RPMI8226 (cell line): ENCODE measurements around the gene CEP63.
"Not testable (repeated sequence)": the region's sequence is repeated elsewhere in the genome, so short reads cannot be mapped to it uniquely, and the experiment has no call there.

Experiments used
- DNase-seq: peaks from one replicate; pipeline ENCODE4 v3.0.0-alpha.2; 2015

Gene CEP63

DNA sequence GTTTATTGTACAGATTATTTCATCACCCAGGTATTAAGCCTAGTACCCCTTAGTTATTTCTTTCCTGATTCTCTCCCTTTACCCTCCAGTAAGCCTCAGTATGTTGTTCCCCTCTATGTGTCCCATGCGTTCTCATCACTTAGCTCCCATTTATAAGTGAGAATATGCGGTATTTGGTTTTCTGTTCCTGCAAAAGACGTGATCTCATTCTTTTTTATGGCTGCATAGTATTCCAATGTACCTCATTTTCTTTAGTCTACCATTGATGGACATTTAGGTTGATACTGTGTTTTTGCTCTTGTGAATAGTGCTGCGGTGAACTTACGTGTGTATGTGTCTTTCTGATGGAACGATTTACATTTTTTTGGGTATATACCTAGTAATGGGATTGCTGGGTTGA lies 36.7 kb downstream of the CEP63 start:
- no peak for DNase-seq

DNA sequence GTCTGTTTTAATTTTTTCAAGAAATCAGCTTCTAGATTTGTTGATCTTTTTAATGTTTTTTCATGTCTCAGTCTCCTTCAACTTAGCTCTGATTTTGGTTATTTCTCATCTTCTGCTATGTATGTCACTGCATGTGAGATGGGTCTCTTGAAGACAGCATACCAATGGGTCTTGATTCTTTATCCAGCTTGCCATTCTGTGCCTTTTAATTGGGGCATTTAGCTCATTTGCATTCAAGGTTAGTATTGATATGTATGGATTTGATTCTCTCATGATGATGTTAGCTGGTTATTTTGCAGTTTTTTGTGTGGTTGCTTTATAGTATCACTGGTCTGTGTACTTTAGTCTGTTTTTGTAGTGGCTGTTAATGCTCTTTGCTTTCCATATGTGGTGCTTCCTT lies 39.4 kb downstream of the CEP63 start:
- no peak for DNase-seq

DNA sequence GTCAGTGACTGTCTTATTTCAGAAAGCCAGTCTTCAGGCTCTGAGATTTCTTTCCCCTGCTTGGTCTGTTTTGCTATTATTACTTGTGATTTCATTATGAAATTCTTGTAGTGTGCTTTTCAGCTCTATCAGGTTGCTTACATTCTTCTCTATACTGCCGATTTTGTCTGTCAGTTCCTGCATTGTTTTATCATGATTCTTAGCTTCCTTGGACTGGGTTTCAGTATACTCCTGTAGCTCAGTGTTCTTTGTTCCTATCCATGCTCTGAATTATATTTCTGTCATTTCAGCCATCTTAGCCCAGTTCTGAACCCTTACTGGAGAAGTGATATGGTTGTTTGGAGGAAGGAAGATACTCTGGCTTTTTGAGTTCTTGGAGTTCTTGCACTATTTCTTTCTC lies 40.5 kb downstream of the CEP63 start:
- no peak for DNase-seq

DNA sequence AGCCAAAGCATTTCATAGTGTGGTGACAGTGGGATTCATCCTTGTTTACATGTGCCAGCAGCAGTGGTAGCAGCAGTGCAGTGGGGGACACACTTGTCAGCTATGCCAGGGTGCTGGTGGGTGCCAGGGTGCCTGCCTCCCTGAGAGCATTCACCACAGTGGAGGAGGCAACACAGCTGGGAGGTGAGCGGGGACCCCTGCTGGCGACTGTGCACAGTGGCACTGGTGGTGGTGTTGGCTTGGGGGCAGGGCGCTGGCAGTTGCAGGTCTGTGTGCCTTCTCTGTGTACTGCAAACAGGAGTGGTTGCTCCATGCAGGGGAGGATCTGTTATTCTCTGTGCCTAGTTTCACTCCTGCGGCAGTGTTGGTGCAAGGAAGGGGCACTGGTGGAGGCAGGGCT lies 41.2 kb downstream of the CEP63 start:
- DNase-seq, result no peak

DNA sequence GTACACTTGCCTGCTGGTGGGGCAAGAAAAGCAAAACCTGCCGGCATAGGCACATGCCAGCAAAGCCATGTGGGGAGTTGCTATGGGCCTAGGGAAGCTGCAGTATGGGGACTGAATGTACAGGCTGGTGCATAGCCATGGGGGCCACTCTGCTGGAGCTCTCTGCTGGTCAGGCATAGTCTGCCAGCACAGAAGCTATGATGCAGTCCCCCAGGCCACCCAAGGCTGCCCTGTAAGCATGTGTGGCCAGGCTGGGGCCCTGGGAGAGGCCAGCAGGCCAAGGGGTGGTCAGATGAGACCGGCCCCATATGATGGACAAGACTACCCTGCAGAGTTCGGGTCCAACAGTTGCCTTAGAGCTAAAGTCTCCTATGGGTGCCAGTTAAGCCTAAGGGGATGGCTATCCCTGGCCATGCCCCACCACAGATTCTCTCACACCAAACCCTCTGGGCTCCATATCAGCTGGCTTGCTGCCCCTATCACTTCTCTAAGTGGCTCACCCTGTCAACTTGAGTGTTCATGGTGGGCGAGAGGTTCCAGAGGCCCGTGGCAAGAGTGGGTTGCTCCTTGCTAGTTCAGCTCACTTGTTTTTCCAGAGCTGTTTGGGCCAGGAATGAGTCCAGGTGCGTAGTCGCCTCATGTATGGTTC lies 41.8 kb downstream of the CEP63 start:
- no peak for DNase-seq

DNA sequence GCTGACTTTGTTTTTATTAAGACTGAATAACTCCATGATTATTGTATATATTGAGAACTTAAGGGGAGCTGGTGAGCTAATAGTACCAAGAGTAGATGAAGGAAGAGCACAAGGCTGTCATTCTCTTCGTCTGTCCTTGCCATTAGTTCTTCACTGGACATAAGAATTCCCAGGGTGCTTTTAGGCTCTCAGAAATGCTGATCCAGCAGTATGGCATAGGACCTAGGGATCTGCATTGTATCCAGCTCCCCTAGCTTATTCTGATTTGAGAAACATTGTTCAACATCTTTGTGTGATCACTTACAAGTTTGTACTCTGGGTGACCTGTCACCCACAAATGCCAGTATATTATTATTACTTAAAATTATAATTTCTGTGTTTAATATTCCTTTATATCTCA lies 47.6 kb downstream of the CEP63 start:
- DNase-seq, result no peak

DNA sequence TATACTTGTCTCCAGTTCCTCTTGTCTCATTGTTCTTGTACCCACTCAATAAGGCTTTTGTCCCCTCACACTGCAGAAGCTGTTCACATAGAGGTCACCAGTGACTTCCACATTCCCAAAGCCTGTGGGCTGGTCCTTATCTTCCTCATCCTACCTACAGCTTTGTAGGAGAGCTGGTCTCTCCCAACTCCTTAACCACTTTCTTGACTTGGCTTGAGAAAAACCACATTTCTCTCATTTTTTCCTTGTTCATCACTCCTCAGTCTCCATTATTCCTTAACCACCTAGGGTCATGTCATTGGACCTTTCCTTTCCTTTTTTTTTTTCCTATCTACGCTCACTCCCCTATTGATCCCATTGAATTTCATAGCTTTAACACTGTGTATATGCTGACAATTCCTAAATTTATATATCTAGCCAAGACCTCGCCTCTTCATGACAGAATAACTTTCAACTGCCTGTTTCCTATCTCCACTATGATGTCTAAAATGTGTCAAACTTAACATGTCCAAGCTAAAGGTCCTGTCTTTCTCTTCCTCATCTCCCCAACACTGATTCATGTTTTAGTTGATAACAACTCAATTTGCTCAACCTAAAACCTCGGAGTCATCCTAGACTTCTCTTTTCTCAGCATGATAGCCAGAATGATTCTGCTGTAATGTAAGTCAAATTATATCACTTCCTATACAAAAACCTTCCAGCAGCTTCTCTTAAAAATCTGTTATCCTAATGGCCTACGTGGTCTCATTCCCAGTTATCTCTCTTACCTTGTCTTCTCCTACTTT lies 49.5 kb downstream of the CEP63 start:
- no peak for DNase-seq

DNA sequence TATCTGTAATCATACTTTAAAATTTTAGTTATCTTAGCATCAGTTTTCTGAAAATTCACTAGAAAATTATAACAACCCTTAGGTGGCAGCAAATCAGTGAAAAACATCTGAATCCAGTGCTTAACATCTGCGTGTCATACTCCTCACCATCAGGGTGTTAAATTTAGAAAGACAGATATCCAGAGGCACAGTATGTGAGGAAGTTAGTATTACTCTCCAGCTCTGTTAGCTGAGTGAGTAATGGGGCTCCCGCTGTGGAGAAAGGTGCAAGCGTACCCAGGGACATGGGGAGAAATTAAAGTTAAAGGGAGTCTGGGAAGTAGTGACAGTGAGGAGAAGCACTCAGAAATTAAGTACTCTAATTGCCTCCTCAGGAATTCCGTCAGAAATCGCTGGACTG lies 50.9 kb downstream of the CEP63 start:
- no peak for DNase-seq

DNA sequence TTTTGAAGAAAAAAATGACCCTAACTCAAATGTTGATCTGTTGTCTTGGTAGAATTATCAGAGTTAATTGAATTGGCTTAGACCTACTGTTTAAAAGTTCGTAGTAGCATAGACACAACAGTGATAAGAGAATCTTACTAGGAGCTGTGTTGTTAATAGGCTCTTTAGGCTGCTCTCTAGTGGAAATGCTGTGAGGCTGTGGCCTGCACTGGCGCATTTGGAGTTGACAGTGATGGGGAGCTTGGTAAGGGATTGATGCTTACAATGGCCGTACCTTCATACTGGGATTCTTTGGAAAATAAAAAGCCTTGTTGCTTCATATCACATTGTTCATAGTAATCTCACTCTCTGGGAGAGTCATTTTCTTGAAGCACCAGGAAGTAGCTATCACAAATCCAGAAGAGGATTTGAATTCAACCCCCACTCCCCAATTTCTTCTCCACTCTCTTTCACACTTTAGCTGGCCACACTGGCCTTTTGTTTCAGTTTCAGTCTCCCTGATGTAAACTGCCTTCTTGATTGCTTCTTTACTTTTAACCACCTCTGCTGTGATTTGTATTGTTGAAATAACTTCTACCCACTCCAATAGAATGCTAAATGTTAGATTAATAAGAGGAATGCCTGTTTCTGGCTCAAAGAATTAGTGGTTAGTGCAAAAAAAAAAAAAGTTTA lies 56.6 kb downstream of the CEP63 start:
- DNase-seq, result no peak

DNA sequence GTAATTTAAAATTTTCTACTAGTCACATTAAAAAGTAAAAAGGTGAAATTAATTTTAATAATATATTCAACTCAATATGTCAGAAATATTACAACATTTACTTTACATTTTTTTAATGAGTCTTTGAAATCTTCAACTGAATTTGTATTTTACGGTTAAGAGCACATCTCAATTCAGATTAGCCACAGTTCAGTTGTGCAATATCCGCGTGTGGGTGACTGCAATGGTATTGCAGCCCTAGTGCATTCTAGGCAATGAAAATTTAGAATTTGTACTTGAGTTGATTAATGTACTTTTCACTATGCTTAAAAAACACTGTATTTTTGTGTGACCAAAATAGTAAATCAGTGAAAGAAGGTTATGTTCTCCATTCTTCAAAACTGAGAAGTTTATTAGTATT lies 57.3 kb downstream of the CEP63 start:
- no peak for DNase-seq

DNA sequence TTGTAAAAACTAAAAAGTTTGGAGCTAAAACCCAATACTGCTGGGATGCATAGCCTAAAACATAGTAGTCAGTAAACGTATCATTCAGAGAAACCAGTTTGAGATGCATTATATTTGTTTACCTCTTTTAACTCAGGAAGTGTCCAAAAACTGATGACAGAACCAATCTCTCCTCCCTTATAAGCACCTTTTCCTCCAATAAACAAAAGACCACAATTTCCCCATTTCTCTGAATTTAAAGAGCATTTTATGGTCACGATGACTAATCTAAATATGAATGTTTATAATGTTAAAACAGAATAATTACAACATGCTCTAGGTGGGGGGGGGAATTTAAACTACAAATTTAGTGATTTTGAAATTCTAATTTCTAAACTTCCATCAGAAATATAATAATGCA lies 58.5 kb downstream of the CEP63 start:
- DNase-seq, result no peak

DNA sequence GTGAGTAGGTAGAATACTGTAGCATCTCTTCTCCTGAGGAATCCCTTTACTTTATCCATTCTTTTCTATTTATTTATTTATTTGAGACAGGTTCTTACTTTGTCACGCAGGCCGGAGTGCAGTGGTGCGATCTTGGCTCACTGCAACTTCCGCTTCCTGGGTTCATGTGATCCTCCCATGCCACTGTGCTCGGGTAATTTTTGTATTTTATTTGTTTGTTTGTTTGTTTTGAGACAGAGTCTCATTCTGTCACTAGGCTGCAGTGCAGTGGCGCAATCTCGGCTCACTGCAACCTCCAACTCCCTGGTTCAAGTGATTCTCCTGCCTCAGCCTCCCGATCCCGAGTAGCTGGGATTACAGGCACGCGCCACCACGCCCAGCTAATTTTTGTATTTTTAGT lies 58.9 kb downstream of the CEP63 start:
- not testable (repeated sequence) for DNase-seq

DNA sequence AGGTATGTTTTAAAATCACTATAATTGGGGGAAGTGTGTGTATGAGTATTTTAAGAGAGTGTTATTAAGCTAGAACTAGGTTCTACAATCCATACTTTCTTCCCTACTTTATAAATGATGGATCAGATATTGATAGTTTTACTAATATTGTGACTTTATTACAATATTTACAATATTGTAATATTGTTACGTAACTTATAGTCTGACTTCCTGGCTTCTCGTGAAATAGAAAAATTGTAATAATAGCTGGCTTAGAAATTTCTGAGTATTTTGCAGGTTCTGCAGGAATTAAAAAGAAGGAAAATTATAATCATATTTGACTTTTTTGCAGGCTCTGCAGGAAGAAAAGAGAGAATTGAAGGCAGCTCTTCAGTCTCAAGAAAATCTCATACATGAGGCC lies 60.0 kb downstream of the CEP63 start:
- DNase-seq, result no peak

DNA sequence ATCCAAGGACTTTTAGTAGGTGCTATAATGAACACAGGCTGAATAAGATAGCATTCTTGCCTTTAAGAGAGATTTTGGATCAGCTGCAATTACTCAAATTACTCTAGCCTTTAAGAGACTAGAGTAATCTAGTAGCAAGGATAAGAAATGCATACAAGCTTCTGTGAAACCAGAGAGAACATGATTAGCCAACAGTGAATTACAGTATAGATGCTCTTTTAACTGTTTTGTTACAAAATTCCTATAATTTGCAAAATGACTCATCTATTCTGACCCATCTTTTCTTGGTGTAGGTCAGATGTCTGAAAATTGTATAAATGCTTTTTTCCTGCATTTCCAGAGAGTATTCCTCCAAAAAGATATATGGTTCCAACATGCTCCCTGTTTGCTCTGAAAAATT lies 66.9 kb downstream of the CEP63 start:
- no peak for DNase-seq

DNA sequence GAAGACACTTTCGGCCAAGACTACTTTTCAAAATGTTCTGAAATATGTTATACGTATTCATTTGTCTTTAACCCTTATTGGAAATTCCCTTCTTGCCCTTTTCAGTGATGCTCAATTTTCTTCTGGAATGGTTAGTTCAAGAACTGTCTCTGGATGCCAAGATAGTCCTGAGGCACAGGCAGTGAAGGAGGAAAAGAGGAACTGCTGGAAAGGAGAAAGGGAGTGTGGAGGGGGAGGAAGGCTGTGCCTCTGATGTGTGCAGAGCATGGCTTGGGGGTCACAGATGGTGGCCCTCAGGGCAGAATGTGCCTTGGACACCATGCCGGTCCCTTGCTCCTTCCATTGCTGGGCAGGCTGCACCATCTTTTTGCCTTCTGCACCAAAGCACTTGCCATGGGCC lies 73.7 kb downstream of the CEP63 start:
- DNase-seq, result no peak

DNA sequence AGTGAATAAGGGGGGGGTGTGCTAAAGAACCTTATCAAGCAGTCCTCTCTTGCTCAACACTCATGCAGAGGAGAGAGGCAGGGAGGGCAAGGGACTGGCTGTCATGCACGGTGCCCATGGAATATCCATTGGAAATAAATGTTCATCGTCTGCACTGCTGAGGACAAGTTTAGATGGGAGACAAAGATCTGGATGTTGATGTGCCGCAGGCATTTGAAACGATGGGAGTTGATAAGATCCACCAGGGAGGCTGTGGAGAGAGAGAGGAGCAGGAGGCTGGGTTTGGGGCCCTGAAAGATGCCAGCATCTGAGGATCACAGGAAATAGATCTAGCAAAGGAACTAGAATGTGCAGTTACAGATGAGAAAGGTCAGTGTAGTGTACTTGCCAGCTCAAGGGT lies 76.2 kb downstream of the CEP63 start:
- no peak for DNase-seq

DNA sequence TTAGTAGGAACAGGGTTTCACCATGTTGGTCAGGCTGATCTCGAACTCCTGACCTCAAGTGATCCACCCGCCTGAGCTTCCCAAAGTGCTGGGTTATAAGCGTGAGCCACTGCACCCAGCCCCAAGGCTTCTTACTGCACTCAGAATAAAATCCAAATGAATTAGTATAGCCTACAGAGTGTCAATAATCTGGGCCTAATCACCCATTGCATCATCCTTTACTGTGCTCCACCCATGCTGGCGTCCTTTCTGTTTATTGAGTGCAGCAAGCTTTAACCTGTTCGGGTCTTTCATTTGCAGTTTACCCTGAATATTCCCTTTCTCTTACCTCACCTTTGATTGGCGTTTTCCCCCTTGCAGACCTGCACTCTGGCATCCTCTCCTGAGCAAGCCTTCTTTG lies 77.7 kb downstream of the CEP63 start:
- DNase-seq, result no peak

DNA sequence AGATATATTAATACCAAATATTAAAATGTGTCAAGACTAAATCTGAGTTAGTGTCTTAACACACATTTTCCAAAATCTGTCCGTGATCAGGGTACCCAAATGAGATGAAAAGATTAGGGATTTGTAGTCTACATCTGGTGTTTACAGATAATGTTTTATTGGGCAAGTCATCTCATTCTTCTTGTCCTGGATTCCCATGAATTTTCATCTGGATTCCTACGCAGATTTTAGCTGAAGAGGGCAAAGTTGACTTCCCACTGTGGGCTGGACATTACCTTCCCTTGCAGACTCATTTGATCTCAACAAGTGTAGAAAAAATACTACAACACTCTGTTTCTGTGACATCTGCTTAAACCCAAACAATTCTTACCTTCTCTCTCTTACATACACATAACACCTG lies 79.1 kb downstream of the CEP63 start:
- no peak for DNase-seq

DNA sequence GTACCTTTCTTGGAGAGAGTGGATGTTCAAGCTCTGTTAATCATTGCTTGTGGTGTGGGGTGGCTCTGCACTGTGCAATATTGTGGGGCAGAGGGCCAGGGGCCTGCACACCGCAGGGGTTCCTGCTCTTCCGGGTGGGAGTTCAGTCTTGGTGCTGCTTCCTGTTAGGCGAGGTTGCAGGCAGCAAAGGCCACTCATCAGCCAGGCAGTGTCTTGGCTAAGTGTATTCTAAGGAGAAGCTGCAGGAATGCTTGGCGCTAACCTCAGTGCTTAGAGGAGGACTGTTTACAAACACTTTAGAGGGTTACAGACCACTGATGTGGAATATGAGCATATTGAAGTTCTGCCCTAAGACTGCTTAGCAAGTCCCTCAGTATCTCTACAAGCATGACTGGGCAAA lies 81.7 kb downstream of the CEP63 start:
- no peak for DNase-seq

DNA sequence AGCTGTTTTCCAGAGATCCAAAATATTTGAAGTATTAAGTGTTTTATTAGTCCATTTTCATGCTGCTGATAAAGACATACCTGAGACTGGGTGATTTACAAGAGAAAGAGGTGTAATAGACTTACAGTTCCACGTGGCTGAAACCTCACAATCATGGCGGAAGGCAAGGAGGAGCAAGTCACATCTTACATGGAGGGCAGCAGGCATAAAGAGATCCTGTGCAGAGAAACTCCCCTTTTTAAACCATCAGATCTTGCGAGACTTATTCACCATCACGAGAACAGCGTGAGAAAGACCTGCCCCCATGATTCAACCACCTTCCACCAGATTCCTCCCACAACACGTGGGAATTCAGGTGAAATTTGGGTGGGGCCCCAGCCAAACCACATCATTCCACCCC lies 82.9 kb downstream of the CEP63 start:
- DNase-seq, result no peak

DNA sequence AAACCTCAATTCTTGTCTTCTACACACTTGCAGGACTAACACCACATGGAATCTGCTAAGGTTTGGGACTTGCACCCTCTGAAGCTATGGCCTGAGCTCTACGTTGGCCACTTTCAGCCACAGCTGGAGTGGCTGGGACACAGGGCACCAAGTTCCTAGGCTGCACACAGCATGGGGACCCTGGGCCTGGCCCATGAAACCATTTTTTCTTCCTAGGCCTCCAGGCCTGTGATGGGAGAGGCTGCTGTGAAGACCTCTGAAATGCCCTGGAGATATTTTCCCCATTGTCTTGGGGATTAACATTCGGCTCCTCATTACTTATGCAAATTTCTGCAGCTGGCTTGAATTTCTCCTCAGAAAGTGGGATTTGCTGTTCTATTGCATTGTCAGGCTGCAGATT lies 84.0 kb downstream of the CEP63 start:
- not testable (repeated sequence) for DNase-seq

DNA sequence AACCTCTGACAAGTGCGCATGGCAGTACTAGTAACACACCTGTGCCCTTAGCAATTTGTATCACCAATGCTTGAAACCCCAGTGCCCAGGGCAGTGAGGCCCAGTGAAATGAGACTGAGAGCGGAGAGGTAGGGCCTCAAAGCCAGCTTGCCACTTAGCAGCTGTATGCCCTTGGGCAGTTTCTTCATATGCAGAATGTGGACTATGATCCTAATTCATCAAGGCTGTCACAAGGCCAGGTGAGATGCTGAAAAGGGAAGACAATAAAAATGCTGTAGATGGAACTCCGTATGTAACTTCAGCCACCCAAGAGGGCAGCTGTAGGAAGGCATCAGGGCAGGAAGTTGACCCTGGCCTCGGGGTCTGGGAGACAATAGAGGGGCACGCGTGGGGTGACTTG lies 90.6 kb downstream of the CEP63 start:
- no peak for DNase-seq

DNA sequence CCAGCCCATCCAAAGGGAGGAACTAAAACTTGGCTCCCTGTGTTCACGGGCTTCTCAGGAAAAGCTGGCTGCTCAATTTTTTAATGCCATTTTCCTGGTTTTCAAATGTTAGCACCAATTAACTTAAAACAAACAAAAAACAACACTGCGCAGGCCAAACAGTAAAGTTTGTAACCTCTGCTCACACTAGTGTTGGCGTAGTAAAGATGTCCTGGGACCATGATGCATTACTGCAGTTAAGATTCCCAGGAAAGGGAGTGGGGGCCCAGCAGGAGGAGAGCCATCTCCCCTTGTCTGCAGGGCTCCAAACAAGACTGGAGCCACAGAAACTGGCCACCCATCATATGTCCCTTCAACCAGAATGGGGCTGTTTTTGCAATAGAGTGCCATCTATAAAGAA lies 91.0 kb downstream of the CEP63 start:
- no peak for DNase-seq

DNA sequence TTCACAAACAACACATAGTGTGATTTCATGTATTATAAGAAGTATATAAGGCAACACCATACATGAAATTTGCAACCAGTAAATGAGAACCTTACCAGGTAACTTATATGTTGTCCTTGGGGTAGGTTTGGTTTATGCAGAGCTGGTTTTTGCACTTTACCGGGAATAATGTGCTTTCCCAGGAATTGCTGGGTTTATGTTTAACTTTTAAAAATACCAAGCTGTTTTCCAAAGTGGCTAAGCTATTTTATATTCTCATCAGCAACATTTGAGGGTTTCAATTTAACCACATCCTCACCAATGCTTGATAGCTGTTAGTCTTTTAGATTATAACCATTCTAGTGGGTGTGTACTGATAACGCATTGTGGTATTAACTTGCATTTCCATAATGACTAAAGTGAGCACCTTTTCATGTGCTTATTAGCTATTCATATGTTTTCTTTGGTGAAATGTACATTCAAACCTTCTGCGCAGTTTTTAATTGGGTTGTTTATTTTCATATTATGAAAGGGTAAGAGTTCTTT lies 93.3 kb downstream of the CEP63 start:
- no peak for DNase-seq
